Measurements from ENCODE around the gene KXD1.

DNA sequence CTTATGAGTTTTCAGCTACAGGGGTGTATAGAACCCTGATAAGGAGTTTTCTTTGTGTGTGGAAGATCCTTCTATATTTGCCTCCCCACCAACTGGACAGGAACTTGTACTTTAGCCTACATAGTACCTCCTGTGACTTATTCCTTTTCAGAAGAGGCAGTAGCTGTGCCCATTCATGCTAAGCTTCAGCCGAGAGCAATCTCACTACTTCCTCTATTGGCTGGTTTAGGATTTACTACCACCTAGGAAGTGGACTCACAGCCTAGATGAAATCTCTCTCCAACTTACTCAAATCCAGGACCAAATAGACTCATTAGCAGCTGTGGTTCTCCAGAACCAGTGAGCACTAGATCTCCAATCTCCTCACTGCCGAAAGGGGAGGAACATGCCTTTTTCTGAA, 28.6 kb downstream of the KXD1 start:
- TF ChIP-seq POLR2A (IDR thresholded peaks at IDR 0.05) = no peak
- TF ChIP-seq, protein P1, sequence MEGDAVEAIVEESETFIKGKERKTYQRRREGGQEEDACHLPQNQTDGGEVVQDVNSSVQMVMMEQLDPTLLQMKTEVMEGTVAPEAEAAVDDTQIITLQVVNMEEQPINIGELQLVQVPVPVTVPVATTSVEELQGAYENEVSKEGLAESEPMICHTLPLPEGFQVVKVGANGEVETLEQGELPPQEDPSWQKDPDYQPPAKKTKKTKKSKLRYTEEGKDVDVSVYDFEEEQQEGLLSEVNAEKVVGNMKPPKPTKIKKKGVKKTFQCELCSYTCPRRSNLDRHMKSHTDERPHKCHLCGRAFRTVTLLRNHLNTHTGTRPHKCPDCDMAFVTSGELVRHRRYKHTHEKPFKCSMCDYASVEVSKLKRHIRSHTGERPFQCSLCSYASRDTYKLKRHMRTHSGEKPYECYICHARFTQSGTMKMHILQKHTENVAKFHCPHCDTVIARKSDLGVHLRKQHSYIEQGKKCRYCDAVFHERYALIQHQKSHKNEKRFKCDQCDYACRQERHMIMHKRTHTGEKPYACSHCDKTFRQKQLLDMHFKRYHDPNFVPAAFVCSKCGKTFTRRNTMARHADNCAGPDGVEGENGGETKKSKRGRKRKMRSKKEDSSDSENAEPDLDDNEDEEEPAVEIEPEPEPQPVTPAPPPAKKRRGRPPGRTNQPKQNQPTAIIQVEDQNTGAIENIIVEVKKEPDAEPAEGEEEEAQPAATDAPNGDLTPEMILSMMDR (IDR thresholded peaks at IDR 0.05) = no peak

Measured in uterus (tissue), 2 donors.